ENCODE results near the gene ZFHX2. TPM values are rescaled to one million over a fixed set of nuclear protein-coding genes. Genes with fewer than 3 reads are reported as not detected.
A peak's percentile ranks its signal among the peaks of the same experiment; 100 is the strongest.

The ZFHX2 gene
- total and polyA plus RNA-seq, 2 of the 13 experiments (the other 11 are each of a cell fraction or from before 2014, with no cell fraction given): 0.17 to 0.44 TPM

GRCh38 chr14:23492618-23493272, 58.8 kb downstream of the ZFHX2 start (continued):
- TF ChIP-seq, protein P1, sequence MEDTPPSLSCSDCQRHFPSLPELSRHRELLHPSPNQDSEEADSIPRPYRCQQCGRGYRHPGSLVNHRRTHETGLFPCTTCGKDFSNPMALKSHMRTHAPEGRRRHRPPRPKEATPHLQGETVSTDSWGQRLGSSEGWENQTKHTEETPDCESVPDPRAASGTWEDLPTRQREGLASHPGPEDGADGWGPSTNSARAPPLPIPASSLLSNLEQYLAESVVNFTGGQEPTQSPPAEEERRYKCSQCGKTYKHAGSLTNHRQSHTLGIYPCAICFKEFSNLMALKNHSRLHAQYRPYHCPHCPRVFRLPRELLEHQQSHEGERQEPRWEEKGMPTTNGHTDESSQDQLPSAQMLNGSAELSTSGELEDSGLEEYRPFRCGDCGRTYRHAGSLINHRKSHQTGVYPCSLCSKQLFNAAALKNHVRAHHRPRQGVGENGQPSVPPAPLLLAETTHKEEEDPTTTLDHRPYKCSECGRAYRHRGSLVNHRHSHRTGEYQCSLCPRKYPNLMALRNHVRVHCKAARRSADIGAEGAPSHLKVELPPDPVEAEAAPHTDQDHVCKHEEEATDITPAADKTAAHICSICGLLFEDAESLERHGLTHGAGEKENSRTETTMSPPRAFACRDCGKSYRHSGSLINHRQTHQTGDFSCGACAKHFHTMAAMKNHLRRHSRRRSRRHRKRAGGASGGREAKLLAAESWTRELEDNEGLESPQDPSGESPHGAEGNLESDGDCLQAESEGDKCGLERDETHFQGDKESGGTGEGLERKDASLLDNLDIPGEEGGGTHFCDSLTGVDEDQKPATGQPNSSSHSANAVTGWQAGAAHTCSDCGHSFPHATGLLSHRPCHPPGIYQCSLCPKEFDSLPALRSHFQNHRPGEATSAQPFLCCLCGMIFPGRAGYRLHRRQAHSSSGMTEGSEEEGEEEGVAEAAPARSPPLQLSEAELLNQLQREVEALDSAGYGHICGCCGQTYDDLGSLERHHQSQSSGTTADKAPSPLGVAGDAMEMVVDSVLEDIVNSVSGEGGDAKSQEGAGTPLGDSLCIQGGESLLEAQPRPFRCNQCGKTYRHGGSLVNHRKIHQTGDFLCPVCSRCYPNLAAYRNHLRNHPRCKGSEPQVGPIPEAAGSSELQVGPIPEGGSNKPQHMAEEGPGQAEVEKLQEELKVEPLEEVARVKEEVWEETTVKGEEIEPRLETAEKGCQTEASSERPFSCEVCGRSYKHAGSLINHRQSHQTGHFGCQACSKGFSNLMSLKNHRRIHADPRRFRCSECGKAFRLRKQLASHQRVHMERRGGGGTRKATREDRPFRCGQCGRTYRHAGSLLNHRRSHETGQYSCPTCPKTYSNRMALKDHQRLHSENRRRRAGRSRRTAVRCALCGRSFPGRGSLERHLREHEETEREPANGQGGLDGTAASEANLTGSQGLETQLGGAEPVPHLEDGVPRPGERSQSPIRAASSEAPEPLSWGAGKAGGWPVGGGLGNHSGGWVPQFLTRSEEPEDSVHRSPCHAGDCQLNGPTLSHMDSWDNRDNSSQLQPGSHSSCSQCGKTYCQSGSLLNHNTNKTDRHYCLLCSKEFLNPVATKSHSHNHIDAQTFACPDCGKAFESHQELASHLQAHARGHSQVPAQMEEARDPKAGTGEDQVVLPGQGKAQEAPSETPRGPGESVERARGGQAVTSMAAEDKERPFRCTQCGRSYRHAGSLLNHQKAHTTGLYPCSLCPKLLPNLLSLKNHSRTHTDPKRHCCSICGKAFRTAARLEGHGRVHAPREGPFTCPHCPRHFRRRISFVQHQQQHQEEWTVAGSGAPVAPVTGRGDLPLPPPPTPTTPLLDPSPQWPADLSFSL (CRISPR knock-in tag; IDR thresholded peaks at IDR 0.05): no peak
- TF ChIP-seq, protein P2, sequence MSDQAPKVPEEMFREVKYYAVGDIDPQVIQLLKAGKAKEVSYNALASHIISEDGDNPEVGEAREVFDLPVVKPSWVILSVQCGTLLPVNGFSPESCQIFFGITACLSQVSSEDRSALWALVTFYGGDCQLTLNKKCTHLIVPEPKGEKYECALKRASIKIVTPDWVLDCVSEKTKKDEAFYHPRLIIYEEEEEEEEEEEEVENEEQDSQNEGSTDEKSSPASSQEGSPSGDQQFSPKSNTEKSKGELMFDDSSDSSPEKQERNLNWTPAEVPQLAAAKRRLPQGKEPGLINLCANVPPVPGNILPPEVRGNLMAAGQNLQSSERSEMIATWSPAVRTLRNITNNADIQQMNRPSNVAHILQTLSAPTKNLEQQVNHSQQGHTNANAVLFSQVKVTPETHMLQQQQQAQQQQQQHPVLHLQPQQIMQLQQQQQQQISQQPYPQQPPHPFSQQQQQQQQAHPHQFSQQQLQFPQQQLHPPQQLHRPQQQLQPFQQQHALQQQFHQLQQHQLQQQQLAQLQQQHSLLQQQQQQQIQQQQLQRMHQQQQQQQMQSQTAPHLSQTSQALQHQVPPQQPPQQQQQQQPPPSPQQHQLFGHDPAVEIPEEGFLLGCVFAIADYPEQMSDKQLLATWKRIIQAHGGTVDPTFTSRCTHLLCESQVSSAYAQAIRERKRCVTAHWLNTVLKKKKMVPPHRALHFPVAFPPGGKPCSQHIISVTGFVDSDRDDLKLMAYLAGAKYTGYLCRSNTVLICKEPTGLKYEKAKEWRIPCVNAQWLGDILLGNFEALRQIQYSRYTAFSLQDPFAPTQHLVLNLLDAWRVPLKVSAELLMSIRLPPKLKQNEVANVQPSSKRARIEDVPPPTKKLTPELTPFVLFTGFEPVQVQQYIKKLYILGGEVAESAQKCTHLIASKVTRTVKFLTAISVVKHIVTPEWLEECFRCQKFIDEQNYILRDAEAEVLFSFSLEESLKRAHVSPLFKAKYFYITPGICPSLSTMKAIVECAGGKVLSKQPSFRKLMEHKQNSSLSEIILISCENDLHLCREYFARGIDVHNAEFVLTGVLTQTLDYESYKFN (CRISPR knock-in tag; conservative IDR thresholded peaks at IDR 0.05): peak; percentile 85
- TF ChIP-seq, protein P3, sequence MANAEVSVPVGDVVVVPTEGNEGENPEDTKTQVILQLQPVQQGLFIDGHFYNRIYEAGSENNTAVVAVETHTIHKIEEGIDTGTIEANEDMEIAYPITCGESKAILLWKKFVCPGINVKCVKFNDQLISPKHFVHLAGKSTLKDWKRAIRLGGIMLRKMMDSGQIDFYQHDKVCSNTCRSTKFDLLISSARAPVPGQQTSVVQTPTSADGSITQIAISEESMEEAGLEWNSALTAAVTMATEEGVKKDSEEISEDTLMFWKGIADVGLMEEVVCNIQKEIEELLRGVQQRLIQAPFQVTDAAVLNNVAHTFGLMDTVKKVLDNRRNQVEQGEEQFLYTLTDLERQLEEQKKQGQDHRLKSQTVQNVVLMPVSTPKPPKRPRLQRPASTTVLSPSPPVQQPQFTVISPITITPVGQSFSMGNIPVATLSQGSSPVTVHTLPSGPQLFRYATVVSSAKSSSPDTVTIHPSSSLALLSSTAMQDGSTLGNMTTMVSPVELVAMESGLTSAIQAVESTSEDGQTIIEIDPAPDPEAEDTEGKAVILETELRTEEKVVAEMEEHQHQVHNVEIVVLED (CRISPR knock-in tag; IDR thresholded peaks at IDR 0.05; ENCODE audit: borderline replicate concordance): no peak
- no peak for TF ChIP-seq SETDB1 (CRISPR knock-in tag; IDR thresholded peaks at IDR 0.05; ENCODE audit: borderline replicate concordance)
- TF ChIP-seq, protein P4, sequence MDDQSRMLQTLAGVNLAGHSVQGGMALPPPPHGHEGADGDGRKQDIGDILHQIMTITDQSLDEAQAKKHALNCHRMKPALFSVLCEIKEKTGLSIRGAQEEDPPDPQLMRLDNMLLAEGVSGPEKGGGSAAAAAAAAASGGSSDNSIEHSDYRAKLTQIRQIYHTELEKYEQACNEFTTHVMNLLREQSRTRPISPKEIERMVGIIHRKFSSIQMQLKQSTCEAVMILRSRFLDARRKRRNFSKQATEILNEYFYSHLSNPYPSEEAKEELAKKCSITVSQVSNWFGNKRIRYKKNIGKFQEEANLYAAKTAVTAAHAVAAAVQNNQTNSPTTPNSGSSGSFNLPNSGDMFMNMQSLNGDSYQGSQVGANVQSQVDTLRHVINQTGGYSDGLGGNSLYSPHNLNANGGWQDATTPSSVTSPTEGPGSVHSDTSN (CRISPR knock-in tag; IDR thresholded peaks at IDR 0.05; ENCODE audit: borderline replicate concordance): no peak
- TF ChIP-seq FOXP4 (CRISPR knock-in tag; IDR thresholded peaks at IDR 0.05): peak; percentile 96
- TF ChIP-seq ZNF253 (CRISPR knock-in tag; IDR thresholded peaks at IDR 0.05; ENCODE audit: borderline replicate concordance): no peak
- TF ChIP-seq ZNF577 (CRISPR knock-in tag; IDR thresholded peaks at IDR 0.05; ENCODE audit: borderline replicate concordance, low read depth): no peak
- no peak for TF ChIP-seq ZNF280B (CRISPR knock-in tag; IDR thresholded peaks at IDR 0.05; ENCODE audit: borderline replicate concordance)
- no peak for TF ChIP-seq ZNF589 (CRISPR knock-in tag; conservative IDR thresholded peaks at IDR 0.05)

All from HepG2 (cell line).